HepG2 (cell line): ENCODE data around the gene SLCO2B1. TPM values are rescaled to one million over a fixed set of nuclear protein-coding genes. Genes with fewer than 3 reads are reported as not detected.

Source experiments
- ATAC-seq: fragments of 200-7000 bp; cut with Tn5 transposase; 3 replicates; pipeline ENCODE4 v1.9.1; 2020; ENCODE audit warnings: mild to moderate bottlenecking, moderate library complexity
- BruUV-seq: library from RNA; stranded (reverse); fragments of 400-500 nt; replicated peaks from 2 replicates; lab custom pipeline; 2021; lab: Mats Ljungman, UMichigan
- CTCF ChIA-PET: fragments of 300-600 bp; formaldehyde crosslinking; extraction: SDS; loops from one replicate; lab custom pipeline; 2021; ENCODE audit warnings: low total read pairs, inconsistent platforms, low intra/inter-chr PET ratio; lab: Yijun Ruan, JAX
- POLR2A ChIA-PET: fragments of 350-600 bp; sonication (Branson Sonifier 250); formaldehyde crosslinking; loops from one replicate; lab custom pipeline; 2020; ENCODE audit warnings: antibody characterized with exemption, inconsistent platforms; lab: Yijun Ruan, JAX
- DNase-seq: peaks from one replicate; pipeline ENCODE4 v3.0.0-alpha.2; 2015; ENCODE audit warnings: low spot score
- FAIRE-seq: peaks from 3 replicates; lab custom pipeline; 2011; peaks lifted over from hg19 to GRCh38; lab: Jason Lieb, UNC
- H2AFZ ChIP-seq: one replicate; pipeline ENCODE4 v1.6.1; 2011; ENCODE audit warnings: low read length, inconsistent platforms
- H3K27ac ChIP-seq: fragments of 300-600 bp; 3 replicates; pipeline ENCODE4 v1.8.0; 2011; ENCODE audit warnings: mixed run types, mild to moderate bottlenecking, mixed read lengths, low read length, inconsistent platforms; ENCODE audit not compliant: insufficient read depth; ENCODE audit errors: extremely low read length
- H3K27me3 ChIP-seq, 2 experiments: fragments of 200-600 bp in 1 of 2; 2 replicates in 1 of 2; 3 replicates in 1 of 2; pipeline versions ENCODE4 v1.6.0 to v1.8.0; 2011; ENCODE audit warnings: low read length in 2 of 2, mild to moderate bottlenecking in 2 of 2, moderate library complexity in 2 of 2, inconsistent platforms in 1 of 2; ENCODE audit not compliant: insufficient read depth in 2 of 2, control insufficient read depth in 1 of 2
- H3K36me3 ChIP-seq, 2 experiments: fragments of 200-600 bp in 1 of 2; replicated peaks in 1 of 2; 2 replicates in 1 of 2; 3 replicates in 1 of 2; pipeline versions ENCODE4 v1.5.1 to v1.8.0; 2011; ENCODE audit warnings: low read length in 2 of 2, inconsistent platforms in 1 of 2; ENCODE audit not compliant: insufficient read depth in 2 of 2, control insufficient read depth in 1 of 2
- H3K4me1 ChIP-seq: 2 replicates; pipeline ENCODE4 v1.5.1; 2012; ENCODE audit warnings: low read length, inconsistent platforms; ENCODE audit not compliant: insufficient read depth
- H3K4me2 ChIP-seq: 2 replicates; pipeline ENCODE4 v1.6.0; 2011; ENCODE audit warnings: low read depth, low read length, inconsistent platforms
- H3K4me3 ChIP-seq, 3 experiments: fragments of 200-600 bp in 1 of 3; sonication (generic), shearing (Covaris generic) in 1 of 3; replicated peaks in 1 of 3; 2 replicates each; pipeline ENCODE4 v1.5.1; 2011 to 2016; ENCODE audit warnings: low read length in 3 of 3, inconsistent platforms in 2 of 3, low read depth in 2 of 3, mild to moderate bottlenecking in 2 of 3, control low read depth in 1 of 3, mixed read lengths in 1 of 3; ENCODE audit not compliant: insufficient read depth in 1 of 3
- H3K79me2 ChIP-seq: one replicate; pipeline ENCODE4 v1.6.1; 2011; ENCODE audit warnings: low read length, inconsistent platforms; ENCODE audit not compliant: insufficient read depth
- H3K9ac ChIP-seq: 2 replicates; pipeline ENCODE4 v1.6.0; 2011; ENCODE audit warnings: mild to moderate bottlenecking, low read depth, low read length, inconsistent platforms; ENCODE audit not compliant: insufficient read depth
- H3K9me3 ChIP-seq: 2 replicates; pipeline ENCODE4 v1.5.1; 2012; ENCODE audit warnings: mild to moderate bottlenecking, low read length
- H4K20me1 ChIP-seq: 2 replicates; pipeline ENCODE4 v1.6.0; 2011; ENCODE audit warnings: inconsistent platforms, mild to moderate bottlenecking, low read length, moderate library complexity; ENCODE audit not compliant: insufficient read depth
- CHD4 ChIP-seq: fragments of 200-600 bp; sonication (generic); IDR thresholded peaks from 2 replicates; pipeline ENCODE4 v1.7.0; 2017; ENCODE audit warnings: mild to moderate bottlenecking, low read length, borderline replicate concordance
- CSRNP1 ChIP-seq: sonication (generic); formaldehyde crosslinking; IDR thresholded peaks from 2 replicates; pipeline ENCODE4 v1.8.1; 2023; ENCODE audit warnings: mild to moderate bottlenecking, missing genetic modification reagents
- SAP130 ChIP-seq: IDR thresholded peaks from 2 replicates; pipeline ENCODE4 v1.6.1; 2016; ENCODE audit warnings: low read depth
- THRA ChIP-seq: sonication (generic); formaldehyde crosslinking; IDR thresholded peaks from 2 replicates; pipeline ENCODE4 v1.4.0; 2020; ENCODE audit warnings: missing genetic modification reagents, borderline replicate concordance
- ZFYVE20 ChIP-seq: sonication (generic); formaldehyde crosslinking; IDR thresholded peaks from 2 replicates; pipeline ENCODE4 v1.8.0; 2023; ENCODE audit warnings: low read depth, mild to moderate bottlenecking, moderate library complexity, missing genetic modification reagents, borderline replicate concordance
- ZNF205 ChIP-seq: IDR thresholded peaks from 2 replicates; pipeline ENCODE4 v1.6.1; 2018; ENCODE audit warnings: missing biosample characterization, missing genetic modification reagents
- ZNF235 ChIP-seq: sonication (generic); formaldehyde crosslinking; IDR thresholded peaks from 2 replicates; pipeline ENCODE4 v1.8.1; 2023; ENCODE audit warnings: mild to moderate bottlenecking, missing genetic modification reagents, borderline replicate concordance
- ZNF3 ChIP-seq: IDR thresholded peaks from 2 replicates; pipeline ENCODE4 v1.7.0; 2017; ENCODE audit warnings: inconsistent platforms
- ZNF337 ChIP-seq: sonication (generic); formaldehyde crosslinking; IDR thresholded peaks from 2 replicates; pipeline ENCODE4 v1.5.1; 2020; ENCODE audit warnings: missing genetic modification reagents, low read depth, mild to moderate bottlenecking, borderline replicate concordance
- ZNF431 ChIP-seq: sonication (generic); formaldehyde crosslinking; IDR thresholded peaks from 2 replicates; pipeline ENCODE4 v1.9.0; 2022; ENCODE audit warnings: missing genetic modification reagents, low read depth, mild to moderate bottlenecking, borderline replicate concordance
- ZNF510 ChIP-seq: sonication (generic); formaldehyde crosslinking; IDR thresholded peaks from 2 replicates; pipeline ENCODE4 v1.4.0; 2020; ENCODE audit warnings: low read depth, mild to moderate bottlenecking, missing genetic modification reagents
- ZNF652 ChIP-seq: IDR thresholded peaks from 2 replicates; pipeline ENCODE4 v1.6.1; 2016; ENCODE audit warnings: low read depth, borderline replicate concordance
- ZNF83 ChIP-seq: sonication (generic); formaldehyde crosslinking; IDR thresholded peaks from 2 replicates; pipeline ENCODE4 v1.4.0; 2020; ENCODE audit warnings: missing genetic modification reagents, mild to moderate bottlenecking, borderline replicate concordance
- ZSCAN29 ChIP-seq: sonication (generic); formaldehyde crosslinking; conservative IDR thresholded peaks from 2 replicates; pipeline ENCODE4 v1.4.0; 2020; ENCODE audit warnings: mild to moderate bottlenecking, missing genetic modification reagents
- WGBS: methylation state at CpG from one replicate; pipeline ENCODE4 v1.1.6; 2017; ENCODE audit warnings: low lambda C conversion rate; 5-methylcytosine and 5-hydroxymethylcytosine counted together
- in situ Hi-C: cut with HindIII; loops from 2 replicates; pipeline ENCODE4 v1.10.0; 2017; ENCODE audit warnings: low pct_unique_long_range_greater_than_20kb; ENCODE audit not compliant: extremely low pct_ligation_motif_present
- intact Hi-C: fragments of 100-400 bp; cut with micrococcal nuclease; formaldehyde crosslinking; loops from one replicate; pipeline ENCODE4 v1.10.0; 2022; ENCODE audit not compliant: unreplicated experiment
- polyA plus RNA-seq, 8 experiments: library from polyadenylated mRNA; depleted of rRNA in 3 of 8; stranded (reverse) in 7 of 8; unstranded in 1 of 8; fragments of >200 nt; fragmentation: Illumina TruSeq in 4 of 8; extraction: Trizol in 4 of 8; gene quantifications; 2 replicates each; pipeline versions ENCODE4 v1.2.1 to v1.2.3, GENCODE V29; 2011 to 2016; ENCODE audit warnings: low read depth in 4 of 8, missing spikeins in 1 of 8, mixed read lengths in 1 of 8; ENCODE audit not compliant: insufficient read depth in 1 of 8
- total RNA-seq, 5 experiments: library from RNA; depleted of rRNA; stranded (reverse); fragments of >200 nt; fragmentation: Illumina TruSeq; extraction: Trizol; gene quantifications; 2 replicates each; pipeline ENCODE4 v1.2.3, GENCODE V29; 2016; ENCODE audit warnings: low read depth in 1 of 5
- TF ChIP-seq, protein P1 (sequence below): IDR thresholded peaks from 2 replicates; pipeline ENCODE4 v1.6.1; 2016; ENCODE audit warnings: missing genetic modification reagents, missing compliant biosample characterization

Gene SLCO2B1
- total and polyA plus RNA-seq, 2 of the 13 experiments (the other 11 are each of a cell fraction or from before 2014, with no cell fraction given): 15.3 to 19.8 TPM

GRCh38 chr11:75229466-75229865, 78.6 kb downstream of the SLCO2B1 start:
- no peaks in the 10 kb centered on the region for H3K36me3 ChIP-seq
- intact Hi-C loops: no loop called here
- POLR2A ChIA-PET: no interaction called here
- no peak for TF ChIP-seq ZNF652 (CRISPR knock-in tag)
- no peak for TF ChIP-seq ZNF83 (CRISPR knock-in tag)
- TF ChIP-seq ZNF431 (CRISPR knock-in tag): no peak
- TF ChIP-seq ZNF205 (CRISPR knock-in tag): no peak
- TF ChIP-seq THRA (CRISPR knock-in tag): no peak
- no peak for TF ChIP-seq SAP130 (CRISPR knock-in tag)
- TF ChIP-seq, all 625 proteins: peak for 0
- no peaks in the 10 kb centered on the region for H4K20me1 ChIP-seq
- no peak overlapping the region for H3K27ac ChIP-seq
- WGBS: 0% methylated on average over 1 of the region's 2 CpGs
- no peak overlapping the region for H3K4me2 ChIP-seq
- no peaks in the 10 kb centered on the region for H3K4me1 ChIP-seq
- DNase-seq: no peak
- in situ Hi-C loops: no loop called here
- BruUV-seq: no TSS peak
- H3K27me3 ChIP-seq: peaks cover 0 to 22% of the 10 kb centered on the region in 2 experiments
- H3K4me3 ChIP-seq: no peak overlapping the region
- H3K9me3 ChIP-seq: no peaks in the 10 kb centered on the region
- no peak overlapping the region for H3K9ac ChIP-seq
- no peak overlapping the region for H2AFZ ChIP-seq
- no peak for FAIRE-seq
- CTCF ChIA-PET: no interaction called here
- ATAC-seq: no peak
- no peaks in the 10 kb centered on the region for H3K79me2 ChIP-seq

DNA sequence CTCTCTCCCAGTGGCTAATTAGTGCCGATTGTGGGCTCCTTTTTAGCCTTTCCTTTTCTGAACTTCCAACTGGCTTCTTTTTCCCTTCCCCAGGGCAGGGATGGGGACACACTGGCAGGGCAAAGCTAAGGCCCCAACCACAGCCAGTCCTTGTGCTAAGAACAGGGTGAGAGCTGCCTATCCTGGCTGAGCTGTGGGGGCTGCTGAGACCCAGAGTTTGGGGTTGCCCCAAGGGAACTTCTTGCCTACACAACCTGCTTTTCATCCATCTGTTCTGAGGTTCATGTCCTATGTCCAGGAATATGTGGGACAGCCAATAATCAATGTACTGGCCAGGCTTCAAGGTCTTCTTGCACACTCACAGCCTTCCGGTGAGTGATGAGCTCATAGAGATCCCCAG, 79.7 kb downstream of the SLCO2B1 start:
- 20% methylated on average over 2 of the region's 2 CpGs for WGBS
- in situ Hi-C loops: no loop called here
- no peak for ATAC-seq
- TF ChIP-seq ZNF510 (CRISPR knock-in tag): no peak
- no peak for TF ChIP-seq ZNF3
- no peak for TF ChIP-seq ZNF337 (CRISPR knock-in tag)
- no peak for TF ChIP-seq ZNF235 (CRISPR knock-in tag)
- TF ChIP-seq, protein P1, sequence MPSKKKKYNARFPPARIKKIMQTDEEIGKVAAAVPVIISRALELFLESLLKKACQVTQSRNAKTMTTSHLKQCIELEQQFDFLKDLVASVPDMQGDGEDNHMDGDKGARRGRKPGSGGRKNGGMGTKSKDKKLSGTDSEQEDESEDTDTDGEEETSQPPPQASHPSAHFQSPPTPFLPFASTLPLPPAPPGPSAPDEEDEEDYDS (CRISPR knock-in tag): no peak
- TF ChIP-seq CHD4: no peak
- no peak for TF ChIP-seq ZSCAN29 (CRISPR knock-in tag)
- TF ChIP-seq CSRNP1 (CRISPR knock-in tag): no peak
- TF ChIP-seq ZFYVE20 (CRISPR knock-in tag): no peak

More for the DNA sequence above, 79.7 kb downstream of the SLCO2B1 start:
- Histone ChIP-seq H3K27me3 (peaks cover 0 to 14% of the 10 kb centered on the region in 2 experiments; a peak in 3 of 5 replicates), H3K27ac (no peak overlapping the region), H4K20me1 (no peaks in the 10 kb centered on the region), H3K4me2 (no peak overlapping the region), H3K4me1 (no peaks in the 10 kb centered on the region), H3K4me3 (no peak overlapping the region), H3K9me3 (no peaks in the 10 kb centered on the region), H3K79me2 (no peaks in the 10 kb centered on the region), H3K9ac (no peak overlapping the region), H3K36me3 (no peaks in the 10 kb centered on the region), H2AFZ (no peak overlapping the region)
- intact Hi-C loops: no loop called here
- BruUV-seq: no TSS peak
- DNase-seq: no peak
- CTCF ChIA-PET: no interaction called here
- POLR2A ChIA-PET: no interaction called here
- no peak for FAIRE-seq
